Activated naive CD8-positive, alpha-beta T cell treated with anti-CD3 and anti-CD28 coated beads, Interleukin-2, amount 50 U/mL, for 24 hours (primary cell): ENCODE results near the gene KISS1R.

Experiments used
- ATAC-seq: fragments of 150-1000 bp; cut with Tn5 transposase; one replicate; pipeline ENCODE4 v1.10.0; 2021
- DNase-seq: peaks from one replicate; pipeline ENCODE4 v3.0.0; 2021
- H3K27ac Mint-ChIP-seq: one replicate; pipeline ENCODE4 v1.8.0; 2021; ENCODE audit warnings: mild to moderate bottlenecking, mixed read lengths
- H3K27me3 Mint-ChIP-seq: one replicate; pipeline ENCODE4 v1.8.0; 2021; ENCODE audit warnings: mixed read lengths
- H3K36me3 Mint-ChIP-seq: one replicate; pipeline ENCODE4 v1.8.0; 2021; ENCODE audit warnings: low read depth, mixed read lengths
- H3K4me1 Mint-ChIP-seq: one replicate; pipeline ENCODE4 v1.8.0; 2021; ENCODE audit warnings: mixed read lengths
- H3K4me3 Mint-ChIP-seq: one replicate; pipeline ENCODE4 v1.8.0; 2021; ENCODE audit warnings: mild to moderate bottlenecking, moderate library complexity, mixed read lengths
- H3K9me3 Mint-ChIP-seq: one replicate; pipeline ENCODE4 v1.8.0; 2021; ENCODE audit warnings: mixed read lengths

Gene KISS1R

GRCh38 chr19:918481-919198 is 1.5 kb downstream of the KISS1R start:
- ATAC-seq (no peak), DNase-seq (no peak)
- peaks cover 9% of the 10 kb centered on the region for H3K27me3 Mint-ChIP-seq
- H3K36me3 Mint-ChIP-seq: no peaks in the 10 kb centered on the region
- peak overlapping the region; percentile 64 for H3K4me3 Mint-ChIP-seq
- H3K27ac Mint-ChIP-seq: no peak overlapping the region
- peaks cover 21% of the 10 kb centered on the region for H3K4me1 Mint-ChIP-seq
- H3K9me3 Mint-ChIP-seq: no peaks in the 10 kb centered on the region

GRCh38 chr19:919199-920050 is 2.3 kb downstream of the KISS1R start:
- Mint-ChIP-seq H3K4me1 (peaks cover 24% of the 10 kb centered on the region), H3K9me3 (no peaks in the 10 kb centered on the region), H3K27me3 (peaks cover 9% of the 10 kb centered on the region), H3K27ac (no peak overlapping the region), H3K4me3 (peak overlapping the region; percentile 26), H3K36me3 (no peaks in the 10 kb centered on the region)
- peak; percentile 29 for ATAC-seq
- no peak for DNase-seq

- no peaks in the 10 kb centered on the region for H3K36me3 Mint-ChIP-seq
- peaks cover 27% of the 10 kb centered on the region for H3K4me1 Mint-ChIP-seq
- H3K27me3 Mint-ChIP-seq: peaks cover 6% of the 10 kb centered on the region
- peak overlapping the region; percentile 46 for H3K27ac Mint-ChIP-seq
- peak; percentile 33 for ATAC-seq
- H3K9me3 Mint-ChIP-seq: no peaks in the 10 kb centered on the region
- peak; percentile 71 for DNase-seq
- peak overlapping the region; percentile 74 for H3K4me3 Mint-ChIP-seq
These were observed 3.1 kb downstream of the KISS1R start for GRCh38 chr19:920051-920864.

GRCh38 chr19:924553-925086 is 7.5 kb downstream of the KISS1R start:
- ATAC-seq (no peak), DNase-seq (peak; percentile 64)
- Mint-ChIP-seq H3K9me3 (no peaks in the 10 kb centered on the region), H3K4me3 (peak overlapping the region; percentile 75), H3K27me3 (no peaks in the 10 kb centered on the region), H3K27ac (no peak overlapping the region), H3K4me1 (peaks cover 25% of the 10 kb centered on the region), H3K36me3 (no peaks in the 10 kb centered on the region)

- ATAC-seq (peak; percentile 69), DNase-seq (no peak)
- Mint-ChIP-seq H3K9me3 (no peaks in the 10 kb centered on the region), H3K27me3 (no peaks in the 10 kb centered on the region), H3K4me3 (peak overlapping the region; percentile 75), H3K36me3 (no peaks in the 10 kb centered on the region), H3K4me1 (peaks cover 25% of the 10 kb centered on the region), H3K27ac (peak overlapping the region; percentile 49)
These were observed 8.0 kb downstream of the KISS1R start for GRCh38 chr19:925087-925525.

GRCh38 chr19:925526-926322 is 8.6 kb downstream of the KISS1R start, which contains the start of gene ARID3A:
ARID3A (plus strand) TSS chr19:926035; CDS start chr19:929529, 3,494 bp downstream.
- peak; percentile 62 for ATAC-seq
- peak within 1 kb of the TSS; percentile 75 for H3K4me3 Mint-ChIP-seq
- no peaks in the 10 kb centered on the region for H3K36me3 Mint-ChIP-seq
- no peaks in the 10 kb centered on the region for H3K27me3 Mint-ChIP-seq
- peaks cover 23% of the 10 kb centered on the region for H3K4me1 Mint-ChIP-seq
- peak within 1 kb of the TSS; percentile 49 for H3K27ac Mint-ChIP-seq
- DNase-seq: peak; percentile 81
- no peaks in the 10 kb centered on the region for H3K9me3 Mint-ChIP-seq

- H3K27me3 Mint-ChIP-seq: no peaks in the 10 kb centered on the region
- no peak for ATAC-seq
- peaks cover 18% of the 10 kb centered on the region for H3K4me1 Mint-ChIP-seq
- H3K4me3 Mint-ChIP-seq: peak overlapping the region; percentile 53
- no peak for DNase-seq
- no peaks in the 10 kb centered on the region for H3K36me3 Mint-ChIP-seq
- no peaks in the 10 kb centered on the region for H3K9me3 Mint-ChIP-seq
- no peak overlapping the region for H3K27ac Mint-ChIP-seq
These were observed 9.1 kb downstream of the KISS1R start for GRCh38 chr19:926323-926588.

GRCh38 chr19:926589-927350 is 9.6 kb downstream of the KISS1R start:
- peaks cover 14% of the 10 kb centered on the region for H3K4me1 Mint-ChIP-seq
- peak; percentile 77 for DNase-seq
- no peaks in the 10 kb centered on the region for H3K36me3 Mint-ChIP-seq
- H3K27ac Mint-ChIP-seq: no peak overlapping the region
- peak overlapping the region; percentile 59 for H3K4me3 Mint-ChIP-seq
- H3K9me3 Mint-ChIP-seq: no peaks in the 10 kb centered on the region
- H3K27me3 Mint-ChIP-seq: no peaks in the 10 kb centered on the region
- ATAC-seq: no peak

GRCh38 chr19:927351-927779 is 10.2 kb downstream of the KISS1R start:
- Mint-ChIP-seq H3K4me3 (no peak overlapping the region), H3K27me3 (no peaks in the 10 kb centered on the region), H3K9me3 (no peaks in the 10 kb centered on the region), H3K4me1 (peaks cover 14% of the 10 kb centered on the region), H3K27ac (no peak overlapping the region), H3K36me3 (no peaks in the 10 kb centered on the region)
- ATAC-seq (no peak), DNase-seq (no peak)

GRCh38 chr19:927780-928401 is 10.8 kb downstream of the KISS1R start:
- no peaks in the 10 kb centered on the region for H3K27me3 Mint-ChIP-seq
- DNase-seq: no peak
- no peak overlapping the region for H3K27ac Mint-ChIP-seq
- no peak overlapping the region for H3K4me3 Mint-ChIP-seq
- ATAC-seq: no peak
- H3K4me1 Mint-ChIP-seq: peaks cover 18% of the 10 kb centered on the region
- H3K9me3 Mint-ChIP-seq: no peaks in the 10 kb centered on the region
- H3K36me3 Mint-ChIP-seq: no peaks in the 10 kb centered on the region

GRCh38 chr19:928471-929202 is 11.5 kb downstream of the KISS1R start:
- no peaks in the 10 kb centered on the region for H3K36me3 Mint-ChIP-seq
- H3K27me3 Mint-ChIP-seq: no peaks in the 10 kb centered on the region
- no peak overlapping the region for H3K4me3 Mint-ChIP-seq
- ATAC-seq (no peak), DNase-seq (no peak)
- no peak overlapping the region for H3K27ac Mint-ChIP-seq
- H3K9me3 Mint-ChIP-seq: no peaks in the 10 kb centered on the region
- H3K4me1 Mint-ChIP-seq: peaks cover 20% of the 10 kb centered on the region

GRCh38 chr19:929203-929890 is 12.2 kb downstream of the KISS1R start:
- no peak for ATAC-seq
- no peak overlapping the region for H3K4me3 Mint-ChIP-seq
- no peaks in the 10 kb centered on the region for H3K36me3 Mint-ChIP-seq
- H3K27me3 Mint-ChIP-seq: no peaks in the 10 kb centered on the region
- no peak for DNase-seq
- no peak overlapping the region for H3K27ac Mint-ChIP-seq
- no peaks in the 10 kb centered on the region for H3K9me3 Mint-ChIP-seq
- peaks cover 17% of the 10 kb centered on the region for H3K4me1 Mint-ChIP-seq
